Embryonic facial prominence (tissue), 1 donor: ENCODE measurements around the gene MAP6.

Experiments
- DNase-seq: peaks from one replicate; pipeline ENCODE4 v3.0.0-alpha.2; 2016; ENCODE audit errors: extremely low spot score

Gene MAP6

DNA sequence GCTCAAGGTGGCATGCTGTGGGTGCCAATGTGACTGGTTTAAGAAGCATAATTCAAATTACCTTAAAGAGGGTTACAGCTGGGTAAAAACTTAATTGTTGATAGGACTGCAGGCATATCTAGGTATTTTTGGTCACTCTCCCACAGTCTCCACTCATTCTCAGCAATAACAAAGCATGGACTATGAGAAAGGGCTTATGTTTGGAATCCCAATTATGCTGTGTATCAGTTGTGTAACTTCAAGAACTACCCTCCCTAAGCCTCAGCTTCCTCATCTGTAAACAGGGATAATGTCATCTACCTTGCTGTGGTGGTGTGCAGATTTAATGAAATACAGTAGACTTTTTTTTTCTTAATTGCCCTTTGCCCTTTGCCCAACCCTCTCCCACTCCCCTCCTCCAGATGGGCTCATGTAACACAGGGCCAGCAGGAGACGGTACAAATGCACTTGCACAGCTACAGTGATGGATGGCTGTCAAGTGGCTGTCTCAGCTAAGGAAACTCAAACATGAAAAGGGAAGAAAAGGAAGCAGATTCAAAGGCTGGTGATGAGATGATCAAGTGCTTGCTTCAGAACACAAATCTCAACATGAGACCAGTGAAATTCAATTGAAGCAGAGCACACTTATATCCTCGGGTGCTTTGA is 37.6 kb downstream of the MAP6 start:
- no peak for DNase-seq

- DNase-seq = no peak
These were observed 40.8 kb downstream of the MAP6 start for GRCh38 chr11:75627906-75628668.

GRCh38 chr11:75626889-75627529 is 41.8 kb downstream of the MAP6 start:
- DNase-seq = no peak

DNA sequence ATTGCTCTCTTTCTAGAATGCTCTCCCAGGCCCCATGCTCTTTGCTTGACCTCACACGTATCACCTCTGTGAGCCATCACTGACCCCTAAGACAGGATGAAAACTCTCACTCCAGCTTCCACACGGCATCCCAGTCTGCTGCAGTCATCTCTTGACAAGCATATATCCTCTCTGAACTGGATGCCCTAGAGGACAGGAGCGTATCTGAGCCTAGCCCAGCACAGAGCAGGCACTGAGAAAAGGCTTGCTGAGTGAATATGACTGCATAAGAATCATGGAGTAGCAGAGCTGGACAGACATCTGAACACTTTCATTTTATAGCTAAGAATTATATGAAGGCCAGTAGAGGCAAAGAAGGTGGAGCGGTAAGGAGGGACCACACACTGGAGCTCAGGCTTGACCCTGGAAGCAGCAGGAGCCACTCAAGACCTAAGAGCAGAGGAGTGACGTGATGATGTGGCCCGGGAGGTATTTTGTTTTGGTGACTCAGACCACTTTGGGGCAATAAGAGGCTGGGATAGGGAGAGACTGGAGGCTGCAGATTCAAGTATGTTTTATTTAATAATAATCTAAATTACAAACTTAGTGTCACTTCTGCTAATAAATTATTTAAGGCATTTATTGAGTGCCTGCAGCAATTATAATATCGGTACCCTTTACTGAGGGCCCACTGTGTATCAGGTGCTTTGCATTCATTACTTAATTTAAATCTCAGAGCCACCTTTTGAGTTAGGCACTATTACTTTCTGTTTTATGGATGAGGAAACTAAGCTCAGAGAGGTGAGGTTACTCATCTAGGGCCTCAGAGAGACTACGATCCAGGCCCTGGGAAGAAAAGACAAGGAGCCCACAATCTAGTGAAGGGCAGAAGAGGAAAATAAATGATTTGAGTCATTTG is 42.6 kb downstream of the MAP6 start:
- DNase-seq = no peak

- DNase-seq = no peak
These were observed 43.8 kb downstream of the MAP6 start for GRCh38 chr11:75625021-75625420.

- no peak for DNase-seq
These were observed 52.6 kb downstream of the MAP6 start for GRCh38 chr11:75616281-75616680.

DNA sequence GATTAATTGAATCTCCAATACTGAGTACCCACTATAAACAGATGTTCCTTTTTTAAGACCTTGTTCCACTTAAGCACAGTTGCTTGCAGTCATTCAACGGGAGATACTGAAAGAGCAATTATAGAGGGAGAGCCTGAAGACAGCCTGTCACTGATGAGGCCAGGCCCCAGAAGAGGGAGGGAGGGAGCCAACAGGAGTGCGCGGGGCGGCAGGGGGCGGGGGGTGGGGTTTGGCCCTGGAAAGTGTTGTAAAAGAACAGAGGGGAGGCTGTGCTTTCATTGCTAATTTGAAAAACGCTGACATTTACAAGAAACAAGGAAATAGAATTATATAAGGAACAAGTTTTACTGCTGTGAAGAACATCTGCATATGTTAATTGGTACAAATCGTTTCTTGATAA is 53.1 kb downstream of the MAP6 start:
- DNase-seq = no peak

- DNase-seq = no peak
These were observed 57.0 kb downstream of the MAP6 start for GRCh38 chr11:75611823-75612222.

GRCh38 chr11:75606099-75606498 is 62.7 kb downstream of the MAP6 start:
- DNase-seq = no peak

- no peak for DNase-seq
These were observed 64.8 kb downstream of the MAP6 start for GRCh38 chr11:75603791-75604736.

GRCh38 chr11:75602951-75603350 is 65.9 kb downstream of the MAP6 start:
- no peak for DNase-seq

- no peak for DNase-seq
These were observed 67.3 kb downstream of the MAP6 start for GRCh38 chr11:75601494-75601893.

DNA sequence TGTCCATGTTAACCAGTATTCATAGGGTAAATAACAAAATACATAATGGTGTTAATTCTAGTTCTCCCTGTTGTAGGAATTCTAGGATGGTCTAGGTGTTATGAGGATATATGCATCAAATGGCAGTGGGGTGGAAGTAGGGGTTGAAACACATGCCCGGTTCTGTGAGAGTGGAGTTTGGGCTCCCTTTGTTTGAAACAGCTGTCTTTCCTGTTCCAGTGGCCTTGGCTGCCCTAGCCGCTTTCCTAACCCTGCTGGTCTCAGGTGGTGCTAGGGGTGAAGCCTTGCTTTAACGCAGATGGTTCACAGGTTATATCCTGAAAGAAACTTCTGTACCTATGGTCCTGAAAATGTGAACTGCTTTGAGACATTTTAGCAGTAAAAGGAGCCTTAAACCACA is 68.5 kb downstream of the MAP6 start:
- no peak for DNase-seq

- no peak for DNase-seq
These were observed 69.9 kb downstream of the MAP6 start for GRCh38 chr11:75598900-75599299.

- DNase-seq = no peak
These were observed 70.6 kb downstream of the MAP6 start for GRCh38 chr11:75598264-75598663.

- DNase-seq = no peak
These were observed 71.2 kb downstream of the MAP6 start for GRCh38 chr11:75597636-75598035.

DNA sequence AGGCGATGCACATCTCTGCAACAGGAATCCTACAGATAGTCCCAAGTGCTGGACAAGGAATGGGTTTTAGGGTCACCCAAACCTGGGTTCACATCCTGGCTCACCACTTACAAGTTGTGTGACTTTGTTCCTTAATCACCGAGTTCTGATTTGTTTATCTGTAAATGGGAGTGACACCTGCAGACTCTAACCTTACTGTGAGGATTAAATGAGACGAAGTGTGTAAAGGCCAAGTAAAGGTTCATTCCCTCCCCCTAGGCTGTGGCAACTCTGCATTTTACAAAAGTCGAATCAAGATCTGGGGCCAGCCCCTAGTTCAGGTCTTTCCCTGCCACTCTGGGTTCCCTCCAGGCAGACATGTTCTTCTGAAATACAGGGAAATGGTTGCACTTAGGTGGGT is 71.9 kb downstream of the MAP6 start:
- no peak for DNase-seq

DNA sequence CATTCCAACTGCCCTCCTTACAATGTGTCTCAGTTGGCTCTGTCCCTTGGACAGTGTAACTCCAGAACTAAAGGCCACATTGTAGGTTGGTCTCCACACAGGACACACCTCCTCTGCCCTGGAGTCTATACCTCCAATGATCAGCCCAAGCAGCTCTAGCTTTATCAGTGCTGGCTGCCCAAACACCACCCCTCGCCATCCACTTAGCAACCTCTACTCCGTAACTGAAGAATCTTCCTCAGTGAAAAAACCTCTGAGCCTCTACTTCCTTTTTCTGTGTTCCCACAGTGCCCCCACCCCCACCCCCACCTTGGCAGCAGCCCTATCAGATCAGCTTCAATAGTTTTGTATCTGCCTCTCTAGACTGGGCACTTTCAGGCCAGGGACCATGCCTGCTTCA is 73.4 kb downstream of the MAP6 start:
- DNase-seq = no peak

DNA sequence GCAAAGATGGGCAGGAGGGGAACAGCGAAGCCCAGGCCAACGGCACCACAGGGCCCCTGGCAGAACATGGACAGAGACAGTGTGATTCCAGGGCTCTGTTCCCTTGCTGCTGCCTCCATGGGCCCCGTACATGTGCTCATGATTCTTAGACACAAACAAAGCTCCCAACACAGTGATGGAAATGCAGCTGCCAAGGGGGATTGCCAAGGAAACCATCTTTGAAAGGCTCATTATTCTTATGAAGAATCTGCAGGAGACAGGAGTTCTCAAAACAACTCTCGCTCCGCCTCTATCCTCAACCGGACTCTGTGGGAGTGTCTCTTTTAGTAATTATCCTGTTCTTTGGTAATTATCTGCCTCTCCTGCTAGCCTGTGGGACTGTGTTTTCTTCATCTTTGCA is 74.6 kb downstream of the MAP6 start:
- DNase-seq = no peak

DNA sequence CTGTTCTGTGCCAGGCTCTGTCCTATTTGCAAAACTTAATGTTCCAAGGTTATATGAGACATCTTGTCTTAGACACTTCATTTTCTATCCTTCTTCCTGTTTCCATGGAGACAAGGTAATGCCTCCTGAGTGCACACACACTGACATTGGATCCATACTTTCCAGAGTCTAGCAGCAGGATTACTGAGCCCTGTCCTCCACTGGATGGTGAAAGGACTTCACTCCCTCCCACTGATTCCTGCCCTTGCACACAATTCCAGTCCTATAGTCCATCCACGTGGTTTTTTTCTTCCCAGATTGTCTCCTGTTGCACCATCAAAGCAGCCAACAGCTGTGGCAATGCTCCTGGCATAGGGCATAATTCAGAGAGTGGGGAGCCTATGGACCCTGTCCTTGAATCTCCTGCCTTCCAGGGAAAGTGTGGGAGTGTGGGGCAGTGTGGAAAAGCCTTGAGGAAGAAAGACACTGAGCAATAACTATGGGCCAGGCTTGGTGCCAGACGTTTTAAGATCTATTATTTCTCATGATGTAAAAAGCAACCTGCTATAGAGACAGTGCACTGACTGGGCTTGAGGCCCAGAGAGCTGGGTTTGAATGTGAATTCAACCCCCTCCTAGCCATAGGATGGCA is 75.4 kb downstream of the MAP6 start:
- DNase-seq = no peak
